Measurements from ENCODE around the gene VSNL1.
A peak's percentile ranks its signal among the peaks of the same experiment; 100 is the strongest.

VSNL1 gene

GRCh38 chr2:17615728-17616351 lies 75.3 kb downstream of the VSNL1 start:
- DNase-seq = no peak

- DNase-seq = no peak
Measured at GRCh38 chr2:17616405-17616804, 75.9 kb downstream of the VSNL1 start.

DNA sequence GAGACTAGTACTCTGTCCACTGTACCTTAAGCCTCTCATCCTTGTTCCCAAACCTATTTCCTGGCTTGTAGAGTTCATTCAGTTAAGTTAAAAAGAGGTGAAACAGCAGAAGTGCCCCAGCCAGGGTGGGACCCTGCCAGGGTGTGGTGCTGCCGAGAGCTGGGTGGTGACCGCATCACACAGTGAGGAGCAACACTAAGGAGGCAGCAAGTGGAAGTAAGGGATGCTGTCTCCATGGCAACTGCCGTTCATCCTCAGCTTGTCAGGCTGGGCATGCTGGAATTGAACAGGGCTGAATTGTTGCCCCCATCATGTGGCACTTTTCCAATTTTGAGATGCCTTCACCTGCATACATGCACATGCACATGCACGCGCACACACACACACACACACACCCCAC lies 77.0 kb downstream of the VSNL1 start:
- no peak for DNase-seq

GRCh38 chr2:17617955-17618354 lies 77.5 kb downstream of the VSNL1 start:
- no peak for DNase-seq

DNA sequence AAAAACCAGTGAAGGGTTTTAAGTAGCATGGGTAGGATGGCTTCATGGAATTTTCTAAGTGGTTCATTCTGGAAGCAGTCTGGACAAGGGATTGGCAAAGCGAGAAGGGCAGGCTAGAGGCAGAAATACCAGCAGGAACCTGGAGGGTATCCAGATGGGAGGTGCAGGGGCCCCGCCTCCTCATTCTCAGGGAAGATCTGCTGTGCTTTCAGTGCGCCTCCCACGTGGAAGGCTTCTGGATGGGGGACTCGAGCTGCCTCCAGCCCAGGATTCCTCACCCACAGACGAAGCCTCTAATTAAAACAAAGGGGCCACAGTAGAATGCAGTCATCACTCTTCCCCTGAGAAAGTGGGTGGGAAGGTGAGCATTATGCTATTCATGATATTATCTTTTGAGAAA lies 79.8 kb downstream of the VSNL1 start:
- DNase-seq = no peak

DNA sequence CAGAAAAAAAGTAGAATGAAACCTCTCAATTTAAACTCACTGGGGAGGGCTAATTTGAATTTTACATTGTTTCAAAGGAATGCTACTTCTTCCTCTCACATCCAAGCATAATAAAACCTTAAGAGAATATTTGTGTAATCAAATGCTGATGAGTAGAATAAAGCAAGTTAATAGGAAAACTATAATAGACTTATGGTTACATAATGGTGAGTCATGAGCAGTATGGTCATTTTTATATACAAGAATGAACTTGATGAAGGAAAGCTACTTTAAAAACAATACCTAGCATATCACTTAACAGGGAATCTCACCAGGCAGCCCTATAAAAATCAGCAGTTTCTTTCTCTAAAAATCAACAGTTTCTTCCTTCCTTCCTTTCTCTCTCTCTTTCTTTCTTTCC lies 80.3 kb downstream of the VSNL1 start:
- DNase-seq = no peak

GRCh38 chr2:17621781-17622180 lies 81.3 kb downstream of the VSNL1 start:
- DNase-seq = no peak

DNA sequence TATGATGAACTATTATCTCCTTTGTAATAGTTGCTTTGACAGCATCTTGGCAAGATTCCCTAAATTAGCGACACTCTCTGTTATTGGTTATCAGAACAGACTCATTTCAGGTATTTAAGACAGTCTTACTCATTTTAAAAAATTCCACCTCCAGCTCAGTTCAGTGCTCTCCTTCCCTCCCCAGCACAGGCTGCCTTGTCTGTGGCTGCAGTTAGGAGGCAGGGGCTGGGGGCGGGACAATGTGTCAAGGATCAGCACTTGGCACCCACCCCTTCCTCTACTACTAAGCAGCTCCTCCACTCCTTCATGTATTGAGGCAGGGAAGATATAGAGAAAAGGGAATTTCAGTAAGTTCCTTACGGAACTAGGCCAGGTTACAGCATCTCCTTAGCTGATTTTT lies 85.0 kb downstream of the VSNL1 start:
- no peak for DNase-seq

- no peak for DNase-seq
Measured at GRCh38 chr2:17626986-17627385, 86.5 kb downstream of the VSNL1 start.

GRCh38 chr2:17627434-17627833 lies 86.9 kb downstream of the VSNL1 start:
- no peak for DNase-seq

DNA sequence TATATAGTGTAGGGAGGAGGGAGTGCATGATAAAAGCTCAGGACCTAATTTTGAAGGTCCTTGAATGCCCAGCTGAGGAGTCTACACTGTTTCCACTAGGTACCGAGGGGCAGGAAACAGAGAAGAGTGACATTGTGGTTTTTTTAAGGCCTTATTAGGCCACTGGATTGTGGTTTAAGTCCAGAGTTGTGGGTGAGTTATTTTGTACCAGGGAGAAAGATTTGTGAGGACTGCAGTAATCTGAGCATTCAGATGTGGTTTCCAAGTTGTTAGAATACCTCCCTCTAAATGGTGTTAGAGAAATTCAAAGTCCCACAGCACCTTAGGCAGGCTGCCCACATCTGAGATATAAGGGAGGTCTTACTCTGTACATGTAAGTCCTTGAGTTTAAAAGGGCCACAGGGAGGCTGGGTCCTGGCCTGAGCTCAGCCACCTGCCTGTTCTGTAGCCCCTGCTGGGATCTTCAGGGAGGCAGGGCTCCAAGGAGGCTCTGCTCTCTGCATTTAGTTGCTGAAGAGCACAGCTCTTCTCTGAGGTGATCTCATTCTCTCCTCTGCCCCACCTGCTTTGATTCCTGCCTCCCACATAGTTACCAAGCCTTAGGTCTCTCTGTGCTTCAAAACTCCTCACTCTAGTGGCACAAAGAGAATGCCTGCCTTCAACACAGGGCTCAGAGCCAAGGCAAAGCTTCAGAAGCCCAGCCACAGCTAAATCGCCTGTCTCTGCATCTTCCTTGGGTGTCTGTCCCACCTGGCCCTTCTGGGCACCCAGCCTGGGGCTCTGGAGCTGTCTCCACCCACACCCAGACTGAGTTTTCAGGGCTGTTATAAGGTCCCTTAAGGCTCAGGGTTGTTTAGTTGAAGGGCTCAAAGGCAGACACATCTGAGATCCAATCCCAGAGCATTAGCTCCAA lies 88.1 kb downstream of the VSNL1 start:
- DNase-seq = no peak

- no peak for DNase-seq
Measured at GRCh38 chr2:17630089-17630488, 89.6 kb downstream of the VSNL1 start.

GRCh38 chr2:17634997-17635396 lies 94.5 kb downstream of the VSNL1 start:
- no peak for DNase-seq

DNA sequence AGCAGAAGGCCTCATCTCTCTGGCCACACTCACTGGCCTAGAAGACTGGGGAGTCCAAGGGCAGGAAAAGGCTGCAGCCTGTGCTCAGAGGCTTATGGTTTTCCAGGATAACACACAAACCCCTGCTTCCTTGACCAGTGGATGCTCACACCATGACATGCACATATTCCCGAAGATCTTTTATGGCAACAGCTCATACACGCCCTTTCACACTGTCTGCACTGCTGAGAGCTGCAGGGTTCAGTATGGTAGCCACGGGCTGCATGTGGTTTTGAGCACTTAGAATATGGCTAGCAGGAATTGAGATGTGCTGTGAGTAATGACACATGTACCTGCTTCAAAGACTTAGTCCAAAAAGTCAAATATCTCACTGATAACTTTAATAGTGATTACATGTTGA lies 95.8 kb downstream of the VSNL1 start:
- DNase-seq = no peak

GRCh38 chr2:17637131-17637906 lies 96.8 kb downstream of the VSNL1 start:
- no peak for DNase-seq

DNA sequence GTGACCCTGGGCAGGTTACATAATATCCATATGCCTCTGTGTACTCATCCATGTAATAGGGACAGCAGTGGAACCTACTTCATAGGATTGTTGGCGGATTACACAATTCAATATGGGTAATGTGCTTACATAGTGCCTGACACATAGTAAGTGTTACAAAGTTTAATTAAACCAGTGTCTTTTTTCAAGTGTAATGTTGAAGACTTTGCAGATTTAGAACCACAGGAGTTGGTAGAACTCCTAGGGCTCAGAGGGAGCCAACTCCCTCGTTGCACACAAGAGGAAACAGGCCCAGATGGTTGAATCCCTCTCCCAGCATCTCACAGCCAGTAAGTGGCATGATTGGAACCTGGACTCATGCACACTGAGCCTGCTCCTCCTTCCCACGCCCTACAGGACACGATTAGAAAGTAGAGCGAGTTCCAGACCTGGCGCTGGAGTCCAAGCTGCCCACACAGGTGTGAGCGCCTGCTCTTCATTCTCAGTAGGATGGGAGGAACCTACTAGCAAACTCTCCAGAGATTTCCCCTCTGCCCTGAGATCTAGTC lies 97.8 kb downstream of the VSNL1 start:
- DNase-seq = no peak

- no peak for DNase-seq
Measured at GRCh38 chr2:17640406-17640805, 99.9 kb downstream of the VSNL1 start.

DNA sequence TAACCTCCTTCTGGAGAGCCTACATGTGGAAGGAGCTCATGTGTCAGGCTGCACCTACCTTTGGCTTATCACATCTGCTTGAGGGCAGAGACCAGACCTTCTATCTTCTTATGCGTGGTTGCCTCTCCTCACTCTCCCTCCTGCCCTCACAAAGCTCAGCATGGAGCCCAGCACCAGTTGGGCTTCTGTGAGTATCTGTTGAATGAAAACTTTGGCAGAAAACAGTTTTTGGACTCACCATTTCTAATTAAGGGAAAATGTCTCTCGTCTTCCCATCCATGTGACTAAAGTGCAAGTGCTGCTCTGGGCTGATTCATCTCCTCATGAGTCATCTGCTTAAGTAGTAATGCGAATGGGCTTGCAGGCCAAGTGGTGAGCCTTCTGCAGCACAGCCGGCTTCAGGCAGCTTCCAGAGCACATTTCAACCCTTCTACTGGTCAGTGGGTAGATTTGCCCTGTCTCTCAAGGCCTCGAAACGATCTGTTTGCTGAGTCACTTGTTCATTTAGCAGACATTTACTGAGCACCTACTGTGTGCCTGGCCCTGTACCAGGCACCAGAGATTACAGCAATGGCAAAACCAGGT lies 102.6 kb downstream of the VSNL1 start:
- DNase-seq = no peak

- DNase-seq = no peak
Measured at GRCh38 chr2:17644997-17645720, 104.7 kb downstream of the VSNL1 start.

DNA sequence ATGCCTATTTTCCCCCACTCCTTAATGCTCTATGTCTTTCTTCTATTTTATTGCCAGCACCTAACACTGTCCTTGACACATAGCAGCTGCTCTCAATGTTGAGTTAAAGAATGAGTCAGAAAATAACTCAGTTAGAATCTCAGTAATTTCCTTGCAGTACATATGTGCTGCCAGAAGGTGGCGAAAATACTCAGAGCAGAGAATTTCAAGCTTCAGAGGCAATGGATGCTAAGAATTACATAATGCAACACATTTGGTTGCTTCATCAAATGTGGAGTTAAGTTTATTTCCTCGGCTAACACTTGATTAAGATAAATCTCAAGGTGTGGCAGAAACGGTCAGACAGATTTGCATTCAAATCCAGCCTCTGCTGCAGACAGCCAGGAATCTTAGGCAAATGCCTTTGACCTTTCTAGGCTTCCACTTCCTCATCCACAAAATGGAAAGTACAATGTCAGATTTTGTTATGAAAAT lies 105.6 kb downstream of the VSNL1 start:
- DNase-seq = peak; percentile 49

DNA sequence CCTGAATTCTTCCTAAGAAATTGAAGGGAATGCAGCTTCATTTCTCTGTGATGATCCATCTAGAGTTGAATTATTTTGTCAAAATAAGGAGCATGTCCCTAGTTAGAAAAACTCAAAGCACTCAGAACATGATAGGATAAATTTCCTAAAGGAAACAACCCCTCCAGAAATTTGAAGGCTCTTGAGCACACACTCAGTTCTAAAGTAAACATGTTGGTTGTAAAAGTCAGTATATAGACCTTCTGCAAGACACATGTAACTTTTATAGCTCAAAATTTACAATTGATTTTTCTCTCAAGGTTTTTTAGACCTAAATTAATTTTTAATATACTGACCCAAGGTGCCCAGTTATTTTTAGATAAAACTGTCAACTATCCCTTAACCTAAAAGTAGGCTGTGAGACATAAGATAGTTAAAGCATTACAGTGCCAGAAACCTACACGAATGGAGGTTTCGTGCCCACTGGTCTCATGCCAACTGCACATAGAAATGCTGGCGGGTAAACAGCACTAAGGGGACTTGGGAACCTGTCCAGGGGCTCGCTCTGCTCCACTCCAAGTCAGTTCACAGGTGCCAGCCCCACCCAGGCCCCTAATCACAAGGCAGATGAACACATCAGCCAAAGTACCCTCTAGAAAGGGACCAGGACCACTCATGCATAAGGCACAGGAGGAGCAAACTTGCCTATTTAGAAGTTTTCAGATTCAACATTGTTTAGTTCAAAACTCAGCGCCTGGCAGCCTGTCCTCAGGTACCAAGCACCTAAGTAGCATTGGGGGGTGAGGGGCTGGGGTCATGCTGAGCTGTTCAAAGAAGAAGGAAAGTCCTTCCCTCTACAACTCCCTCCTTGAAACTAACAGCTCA lies 106.6 kb downstream of the VSNL1 start:
- DNase-seq = no peak
